Stimulated activated CD8-positive, alpha-beta memory T cell treated with anti-CD3 and anti-CD28 coated beads, Interleukin-15, amount 100 ng/mL, for 1 hour (primary cell): Measurements from ENCODE around the gene MBD5.
"Not testable (repeated sequence)": the region's sequence is repeated elsewhere in the genome, so short reads cannot be mapped to it uniquely, and the experiment has no call there.

ENCODE experiments used
- DNase-seq: peaks from one replicate; pipeline ENCODE4 v3.0.0-alpha.2; 2020; ENCODE audit warnings: low read depth

MBD5 gene

DNA sequence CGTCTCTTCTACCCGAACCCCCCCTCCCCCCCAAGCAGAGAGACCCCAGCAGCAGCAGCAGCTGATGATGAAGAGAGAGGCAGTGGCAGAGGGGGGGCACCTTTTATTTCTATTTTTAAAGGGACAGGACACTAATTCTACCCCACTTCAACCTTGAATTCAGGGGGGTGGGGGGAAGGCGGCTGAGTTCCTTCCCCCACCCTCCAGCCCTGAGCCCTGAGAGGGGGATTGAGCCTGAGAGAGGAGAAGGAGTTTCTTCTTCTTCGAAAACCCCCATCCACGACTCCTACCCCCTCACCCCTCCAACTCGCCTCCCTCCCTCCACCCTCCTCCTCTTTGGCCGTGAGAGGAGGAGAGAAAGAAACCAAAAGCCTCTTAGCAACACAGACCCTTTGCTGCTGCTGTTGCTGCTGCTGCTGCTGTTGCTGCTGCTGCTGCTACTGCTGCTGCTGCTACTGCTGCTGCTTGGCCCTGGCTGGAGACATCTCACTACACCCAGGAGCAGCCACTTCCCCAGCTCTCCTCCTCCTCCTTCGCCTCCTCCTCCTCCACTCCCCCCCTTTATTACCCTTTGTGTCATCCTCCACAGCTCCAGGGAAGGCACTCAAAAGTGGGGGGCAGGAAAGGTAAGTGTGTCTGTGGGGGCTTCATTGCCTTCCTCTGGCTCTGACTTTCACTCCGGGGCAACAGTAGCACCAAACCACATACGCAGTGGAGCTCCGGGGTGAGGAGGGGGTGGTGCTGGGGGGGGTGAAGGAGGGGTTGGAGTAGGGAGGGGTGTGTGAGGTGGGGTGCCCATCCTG, at the start of gene MBD5:
Gene MBD5 (plus strand): TSS at position 33 of the 803 bp plus-strand sequence.
- DNase-seq: peak; percentile 30

DNA sequence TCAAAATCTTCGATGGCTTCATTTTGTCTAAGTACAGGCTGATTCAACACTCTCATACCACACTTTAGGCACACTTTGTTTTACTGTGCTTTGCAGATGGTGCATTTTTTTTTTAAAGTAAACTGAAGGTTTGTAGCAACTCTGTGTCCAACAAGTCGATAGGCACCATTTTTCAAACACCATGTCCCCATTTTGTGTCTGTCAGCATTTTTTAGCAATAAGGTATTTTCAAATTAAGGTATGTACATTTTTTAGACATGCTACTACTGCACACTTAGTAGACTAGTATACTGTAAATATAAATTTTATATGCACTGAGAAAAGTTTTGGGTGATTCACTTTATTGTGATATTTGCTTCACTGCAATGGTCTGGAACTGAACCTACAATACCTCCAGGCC, 44.8 kb upstream of the MBD5 start:
- DNase-seq: no peak

DNA sequence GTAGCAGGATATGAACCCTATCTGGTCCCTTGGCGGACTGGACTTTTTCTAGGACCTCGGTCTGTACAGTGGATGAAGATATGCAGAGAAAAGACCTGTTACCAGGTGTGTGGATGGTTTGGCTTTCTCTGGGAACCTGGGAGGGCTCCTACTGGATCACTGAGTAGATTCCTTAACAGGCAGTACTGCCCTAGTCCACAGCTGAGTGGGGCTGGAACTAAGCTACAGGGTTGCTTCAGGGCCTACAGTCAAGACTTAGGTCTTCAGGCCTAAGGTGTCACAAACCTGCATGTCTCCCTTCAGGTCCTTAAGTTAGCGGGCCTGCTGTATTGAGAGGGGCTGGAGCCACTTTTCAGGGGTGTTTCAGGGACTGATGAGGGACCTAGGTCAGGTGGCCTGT, 43.2 kb upstream of the MBD5 start:
- DNase-seq: no peak

DNA sequence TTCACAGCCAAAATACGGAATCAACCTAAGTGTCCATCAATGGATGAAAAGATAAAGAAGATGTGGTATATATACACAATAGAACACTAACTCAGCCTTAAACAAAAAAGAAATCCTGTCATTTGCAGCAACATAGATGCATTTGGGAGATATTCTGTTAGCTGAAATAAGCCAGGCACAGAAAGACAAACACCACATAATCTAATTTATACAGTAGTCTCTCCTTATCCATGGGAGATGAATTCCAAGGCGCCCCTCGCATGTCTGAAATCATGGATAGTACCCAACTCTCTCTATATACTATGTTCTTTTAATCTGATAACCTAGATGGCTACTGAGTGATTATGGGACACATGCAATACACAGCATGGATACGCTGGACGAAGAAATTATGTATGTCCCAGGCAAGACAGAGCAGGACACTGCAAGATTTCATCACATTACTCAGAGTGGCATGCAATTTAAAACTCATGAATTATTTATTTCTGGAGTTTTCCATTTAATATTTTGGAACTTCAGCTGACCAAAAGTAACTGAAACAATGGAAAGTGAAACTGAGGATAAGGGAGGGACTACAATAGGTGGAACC, 39.9 kb upstream of the MBD5 start:
- DNase-seq: no peak

DNA sequence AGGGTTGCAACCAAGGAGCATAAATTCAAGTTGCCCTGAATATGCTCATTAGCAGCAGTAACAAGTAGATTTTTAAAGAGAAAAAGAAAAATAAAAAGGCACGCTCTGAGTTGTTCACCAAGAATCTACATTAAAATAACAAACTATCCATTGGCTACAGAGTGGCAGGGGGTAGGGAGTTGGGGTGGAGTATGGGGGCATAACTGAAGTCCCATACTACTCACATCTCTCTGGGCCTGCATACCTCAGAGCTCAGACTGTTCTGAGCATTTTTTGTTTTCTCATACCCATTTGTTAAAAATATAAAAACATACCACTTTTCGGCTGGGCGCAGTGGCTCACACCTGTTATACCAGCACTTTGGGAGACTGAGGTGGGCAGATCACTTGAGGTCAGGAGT, 31.8 kb upstream of the MBD5 start:
- DNase-seq: no peak

DNA sequence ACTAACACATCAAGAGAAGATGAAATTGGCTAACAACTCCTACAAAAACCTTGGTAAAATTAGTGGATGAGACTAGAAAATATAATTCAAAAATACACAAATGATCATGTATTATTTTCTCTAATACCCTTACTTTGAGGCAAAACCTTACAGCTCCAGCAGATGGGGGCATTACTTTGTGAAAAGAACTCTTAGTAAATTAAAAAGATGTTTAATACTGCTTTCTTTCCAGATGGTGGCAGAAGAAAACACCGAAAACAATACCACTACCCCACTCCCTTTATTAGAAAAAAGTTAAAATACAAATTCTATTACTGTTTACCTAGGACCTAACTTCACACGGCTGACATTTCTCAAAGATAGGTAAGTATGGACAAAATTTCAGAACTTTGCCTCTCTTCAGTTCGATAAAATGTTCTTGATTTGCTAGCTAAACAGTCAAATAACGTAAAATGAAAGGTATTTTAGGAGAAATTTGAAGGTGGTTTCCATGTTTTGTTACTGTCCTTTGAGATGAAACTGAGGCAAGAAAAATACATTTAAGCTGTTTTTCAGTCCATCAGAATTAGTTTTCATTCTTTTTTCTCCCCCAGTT, 31.0 kb upstream of the MBD5 start:
- DNase-seq: no peak

DNA sequence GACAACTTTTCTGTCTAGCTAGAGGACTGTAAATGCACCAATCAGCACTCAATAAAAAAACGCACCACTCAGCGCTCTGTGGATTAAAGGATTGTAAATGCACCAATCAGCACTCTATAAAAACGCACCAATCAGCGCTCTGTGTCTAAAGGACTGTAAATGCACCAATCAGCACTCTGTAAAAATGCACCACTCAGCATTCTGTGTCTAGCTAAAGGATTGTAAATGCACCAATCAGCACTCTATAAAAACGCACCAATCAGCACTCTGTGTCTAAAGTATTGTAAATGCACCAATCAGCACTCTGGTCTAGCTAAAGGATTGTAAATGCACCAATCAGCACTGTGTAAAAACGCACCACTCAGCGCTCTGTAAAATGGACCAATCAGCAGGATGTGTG, 25.9 kb upstream of the MBD5 start:
- DNase-seq: not testable (repeated sequence)

DNA sequence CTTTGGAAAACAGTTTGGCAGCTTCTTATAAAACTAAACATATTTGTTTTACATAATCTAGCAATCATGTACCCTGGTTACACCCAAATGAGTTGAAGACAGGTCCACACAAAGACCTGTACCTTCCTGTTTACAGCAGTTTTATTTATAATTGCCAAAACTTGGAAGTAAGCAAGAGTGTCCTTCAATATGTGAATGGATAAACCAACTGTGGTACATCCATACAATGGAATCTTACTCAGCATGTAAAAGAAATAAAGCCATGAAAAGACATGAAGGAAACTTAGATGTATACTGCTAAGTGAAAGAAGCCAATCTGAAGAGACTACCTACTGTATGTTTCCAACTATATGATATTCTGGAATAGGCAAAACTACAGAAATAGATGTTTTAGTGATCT, 24.1 kb upstream of the MBD5 start:
- DNase-seq: no peak

DNA sequence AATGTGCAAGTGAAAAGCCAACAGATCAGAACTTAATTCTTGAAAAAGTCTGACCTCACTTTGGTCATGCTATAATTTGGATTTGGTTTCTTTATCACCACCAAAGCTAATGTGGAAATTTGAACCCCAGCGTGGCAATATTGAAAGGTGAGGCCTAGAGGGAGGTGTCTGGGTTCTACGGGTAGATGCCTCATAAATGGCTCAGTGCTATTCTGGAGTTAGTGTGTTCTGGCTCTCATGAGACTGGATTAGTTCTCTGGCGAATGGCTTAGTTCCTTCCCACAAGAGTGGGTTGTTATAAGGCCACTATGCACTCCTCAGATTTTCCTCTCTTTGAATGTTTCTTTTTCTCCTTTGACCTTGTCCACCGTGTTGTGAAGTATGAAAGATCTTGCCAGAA, 22.7 kb upstream of the MBD5 start:
- no peak for DNase-seq

DNA sequence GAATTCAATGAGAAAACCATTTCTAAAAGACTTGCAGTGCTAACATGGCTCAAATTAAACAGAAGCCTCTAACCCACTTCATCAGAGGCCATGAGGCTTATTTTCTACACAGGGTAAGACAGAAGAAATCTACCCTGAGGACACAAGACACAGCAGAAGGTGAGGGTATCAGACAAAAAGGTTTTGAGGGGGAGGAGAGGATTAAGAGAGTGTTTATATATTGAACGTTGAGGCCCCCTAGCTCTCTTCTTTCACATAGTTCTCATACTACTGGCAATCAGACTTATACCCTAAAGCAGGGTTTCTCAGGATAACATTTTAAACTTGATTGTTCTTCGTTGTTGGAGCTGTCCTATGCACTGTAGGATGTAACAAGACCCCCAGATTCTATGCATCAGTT, 21.8 kb upstream of the MBD5 start:
- DNase-seq: no peak

DNA sequence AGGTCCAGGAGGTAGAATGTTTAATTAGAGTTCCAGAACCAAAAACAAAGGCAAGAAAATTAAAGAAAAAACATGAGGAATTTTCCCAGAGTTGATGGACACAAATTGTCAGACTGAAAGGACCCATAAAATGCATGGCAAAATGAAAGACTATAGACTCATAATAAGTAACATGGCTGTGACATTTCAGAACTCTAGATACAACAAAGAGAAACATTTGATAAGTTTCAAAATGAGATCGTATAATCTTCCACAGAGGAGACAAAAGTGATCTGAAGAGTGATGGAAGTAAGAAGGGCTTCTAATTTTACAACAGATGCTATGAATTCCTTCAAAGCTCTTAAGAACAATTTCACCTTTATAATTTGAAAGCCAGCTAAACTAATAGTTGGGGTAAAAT, 20.8 kb upstream of the MBD5 start:
- no peak for DNase-seq

DNA sequence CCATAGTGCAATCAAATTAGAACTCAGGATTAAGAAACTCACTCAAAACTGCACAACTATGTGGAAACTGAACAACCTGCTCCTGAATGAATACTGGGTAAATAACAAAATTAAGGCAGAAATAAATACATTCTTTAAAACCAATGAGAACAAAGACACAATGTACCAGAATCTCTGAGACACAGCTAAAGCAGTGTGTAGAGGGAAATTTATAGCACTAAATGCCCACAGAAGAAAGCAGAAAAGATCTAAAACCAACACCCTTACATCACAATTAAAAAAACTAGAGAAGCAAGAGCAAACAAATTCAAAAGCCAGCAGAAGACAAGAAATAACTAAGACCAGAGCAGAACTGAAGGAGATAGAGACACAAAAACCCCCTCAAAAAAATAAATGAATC, 18.5 kb upstream of the MBD5 start:
- DNase-seq: not testable (repeated sequence)

DNA sequence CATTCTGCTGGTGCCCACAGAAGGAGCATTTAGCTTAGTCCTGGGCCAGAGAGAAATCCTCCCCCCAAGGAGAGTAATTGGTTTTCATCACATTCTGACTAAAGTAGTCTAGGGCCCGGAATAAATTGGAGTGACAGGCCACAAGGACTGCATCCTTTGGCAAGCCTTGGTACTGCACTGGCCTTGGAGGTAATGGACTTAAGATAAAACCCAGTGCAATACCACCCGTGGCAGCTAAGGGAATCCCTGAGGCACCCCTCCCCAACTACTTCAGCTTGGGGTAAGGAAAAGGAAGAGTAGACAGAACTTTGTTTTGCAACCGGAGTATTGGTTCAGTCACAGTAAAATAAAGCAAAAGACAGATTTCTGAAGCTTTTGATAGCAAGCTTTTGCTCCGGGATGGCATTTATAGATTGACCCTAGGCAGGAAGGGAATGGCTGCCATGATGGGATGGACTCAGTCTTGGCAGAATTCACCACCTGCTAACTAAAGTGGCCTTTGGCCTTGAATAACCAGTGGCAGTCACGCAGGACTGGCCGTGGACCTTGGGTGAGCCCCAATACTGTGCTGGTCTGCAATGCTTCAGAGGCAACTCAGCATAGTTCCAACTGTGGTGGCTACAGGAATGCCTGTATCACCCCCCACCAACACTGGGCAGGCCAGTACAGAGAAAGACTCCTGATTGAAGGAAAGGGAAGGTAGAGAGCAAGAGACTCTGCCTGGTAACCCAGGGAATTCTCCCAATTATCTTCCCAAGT, 14.5 kb upstream of the MBD5 start:
- no peak for DNase-seq

DNA sequence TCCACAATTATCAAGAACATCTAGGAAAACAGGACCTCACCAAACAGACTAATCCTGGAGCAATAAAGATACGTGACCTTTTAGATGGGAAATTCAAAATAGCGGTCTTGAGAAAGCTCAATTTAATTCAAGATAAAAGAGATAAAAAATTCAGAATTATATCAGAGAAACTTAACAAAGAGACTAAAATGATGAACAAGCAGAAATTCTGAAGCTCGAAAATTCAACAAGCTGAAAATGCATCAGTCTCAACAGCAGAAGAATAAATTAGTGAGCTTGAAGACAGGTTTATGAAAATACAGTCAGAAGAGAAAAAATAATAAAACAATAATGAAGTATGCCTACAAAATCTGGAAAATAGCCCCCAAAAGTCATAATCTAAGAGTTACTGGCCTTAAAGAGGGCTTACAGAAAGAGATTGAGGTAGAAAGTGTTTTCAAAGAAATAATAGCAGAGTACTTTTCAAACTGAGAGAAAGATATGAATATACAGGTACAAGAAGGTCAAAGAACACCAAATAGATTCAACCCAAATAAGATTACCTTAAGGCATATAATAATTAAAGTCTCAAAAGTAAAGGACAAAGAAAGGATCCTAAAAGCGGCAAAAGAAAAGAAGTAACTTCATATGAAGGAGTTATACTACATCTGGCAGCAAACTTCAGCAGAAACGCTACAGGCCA, 13.5 kb upstream of the MBD5 start:
- DNase-seq: no peak

DNA sequence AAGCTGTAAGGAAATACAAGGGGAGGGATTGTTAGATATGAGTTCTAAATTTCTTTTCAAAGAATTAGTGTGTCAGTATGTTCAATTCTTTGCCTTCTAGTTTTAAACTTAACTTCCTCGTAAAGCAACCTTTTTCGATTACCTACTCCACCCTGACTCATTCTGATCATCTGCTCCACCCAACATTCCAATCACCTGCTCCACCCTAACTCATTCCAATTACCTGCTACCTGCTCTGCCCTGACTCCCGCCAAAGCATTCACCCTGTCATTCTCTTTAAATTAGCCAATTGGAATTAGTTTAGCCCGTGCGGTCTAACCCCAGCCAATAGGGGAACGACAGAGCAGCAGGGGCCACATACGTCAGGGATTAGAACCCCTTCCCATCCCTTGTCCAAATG, 12.5 kb upstream of the MBD5 start:
- not testable (repeated sequence) for DNase-seq

DNA sequence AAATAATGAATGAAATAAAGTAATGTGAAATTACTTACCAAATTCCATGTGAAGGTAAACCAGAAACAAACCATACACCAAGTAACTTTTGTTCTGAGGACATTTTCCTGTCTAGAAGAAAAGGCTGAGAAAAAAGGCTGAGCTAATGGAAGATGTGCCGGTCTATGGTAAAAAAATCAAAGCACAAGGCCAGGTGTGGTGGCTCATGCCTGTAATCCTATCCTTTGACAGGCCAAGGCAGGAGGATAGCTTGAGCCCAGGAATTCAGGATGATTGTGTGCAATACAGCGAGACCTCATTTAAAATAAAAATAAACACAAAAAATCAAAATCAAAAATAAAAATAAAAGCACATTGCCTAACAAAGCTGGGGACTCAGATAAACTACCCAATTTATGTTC, 7.0 kb upstream of the MBD5 start:
- no peak for DNase-seq

DNA sequence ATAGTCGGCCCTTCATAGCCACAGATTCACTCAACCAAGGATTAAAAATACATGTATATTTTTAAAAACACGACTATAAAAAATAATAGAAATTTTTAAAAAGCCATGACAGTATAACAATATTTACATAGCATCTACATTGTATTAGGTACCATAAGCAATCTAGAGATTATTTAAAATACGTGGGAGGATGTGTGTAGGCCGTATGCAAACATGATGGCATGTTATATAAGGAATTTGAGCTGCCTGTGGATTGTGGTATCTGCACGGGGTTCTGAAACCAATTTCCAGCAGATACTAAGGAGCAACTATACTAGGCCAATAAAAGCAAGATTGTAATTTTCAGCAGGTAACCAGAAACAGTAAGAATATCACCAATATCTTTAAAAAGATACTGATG, 6.3 kb upstream of the MBD5 start:
- DNase-seq: no peak

DNA sequence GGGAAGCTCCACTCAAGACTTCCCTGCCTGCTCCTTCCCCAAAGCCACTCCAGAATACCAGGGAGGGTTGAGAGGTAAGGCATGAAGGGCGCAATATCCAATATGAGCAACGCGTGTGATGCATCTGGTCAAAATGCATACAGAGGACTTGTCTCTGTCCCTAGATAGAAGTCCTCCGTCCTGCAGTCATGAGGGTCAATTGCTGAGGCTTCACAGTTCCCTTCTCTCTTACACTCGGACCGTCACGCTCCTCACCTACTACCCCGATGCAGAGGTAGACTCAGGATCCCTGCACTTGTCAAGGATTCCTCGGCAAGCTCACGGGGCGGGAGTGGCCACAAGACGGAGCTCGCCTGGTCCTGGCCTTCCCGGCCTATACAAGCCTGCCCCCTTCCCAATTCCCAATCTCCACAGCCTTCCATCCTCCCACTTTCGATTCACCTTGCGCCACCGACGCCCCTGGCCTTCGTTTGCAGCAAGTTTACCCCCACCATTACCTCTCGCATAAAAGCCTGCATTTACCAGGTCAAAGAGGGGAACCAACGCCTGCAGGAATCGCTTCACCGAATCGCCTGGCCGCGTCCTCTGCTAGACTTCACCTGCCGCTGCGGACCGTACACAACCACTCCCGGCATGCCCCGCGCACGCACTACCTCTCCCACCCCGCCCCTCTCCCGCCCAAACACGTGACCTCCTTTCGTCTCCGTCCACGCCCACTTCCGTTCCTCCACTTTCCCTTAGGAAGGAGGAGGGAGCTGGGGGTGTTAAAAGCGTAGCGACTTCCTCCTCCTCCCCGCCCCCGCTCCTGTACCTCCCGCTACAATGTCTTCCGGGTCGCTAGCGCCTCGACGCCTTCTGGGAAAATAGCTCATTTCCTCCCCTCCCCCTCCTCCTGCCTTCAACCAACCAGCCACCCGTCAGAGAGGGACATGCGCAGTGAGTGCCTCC, 506 bp upstream of the MBD5 start, which contains the start of gene ORC4:
Gene ORC4 (minus strand): TSS at position 627 of the 948 bp plus-strand sequence. CDS start 44,779 bp downstream, outside the sequence.
- peak; percentile 96 for DNase-seq

DNA sequence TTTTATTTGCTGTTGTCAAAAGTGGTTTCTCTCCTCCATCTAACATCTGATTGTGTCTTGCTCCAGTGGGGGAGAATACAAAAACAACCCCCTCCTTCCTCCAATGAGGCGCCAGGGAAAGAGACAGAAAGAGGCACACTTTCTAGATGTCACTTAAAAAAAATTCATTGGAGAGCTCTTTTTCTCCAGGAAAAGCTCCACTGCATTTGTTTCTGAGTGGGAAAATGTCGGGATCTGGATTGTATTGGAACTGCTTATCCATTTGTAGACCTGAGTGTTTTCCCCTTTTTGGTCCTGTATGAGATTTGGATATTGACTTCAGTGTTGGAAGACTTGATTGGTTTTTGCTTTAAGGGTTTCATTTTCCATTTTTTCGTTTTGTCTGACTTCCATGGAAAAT, 995 bp downstream of the MBD5 start:
- DNase-seq: no peak

DNA sequence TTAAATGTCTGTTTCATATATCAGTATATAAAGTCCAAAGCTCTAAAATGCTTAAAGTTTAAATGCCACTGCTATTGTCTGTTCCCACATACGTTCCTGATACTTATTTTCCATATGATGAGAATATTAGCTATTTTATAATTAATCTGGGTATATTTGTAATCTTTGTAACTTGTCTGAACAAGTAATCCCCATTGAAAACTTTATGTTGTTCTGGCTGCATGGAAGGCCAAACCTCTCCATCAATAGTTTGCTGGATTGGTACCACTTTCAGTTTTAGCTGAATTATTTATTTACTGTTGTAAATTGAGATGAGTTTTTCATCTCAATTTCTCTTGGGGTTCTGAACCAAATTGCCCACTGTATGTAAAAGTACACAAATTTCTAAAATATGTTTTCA, 1.5 kb downstream of the MBD5 start:
- no peak for DNase-seq

DNA sequence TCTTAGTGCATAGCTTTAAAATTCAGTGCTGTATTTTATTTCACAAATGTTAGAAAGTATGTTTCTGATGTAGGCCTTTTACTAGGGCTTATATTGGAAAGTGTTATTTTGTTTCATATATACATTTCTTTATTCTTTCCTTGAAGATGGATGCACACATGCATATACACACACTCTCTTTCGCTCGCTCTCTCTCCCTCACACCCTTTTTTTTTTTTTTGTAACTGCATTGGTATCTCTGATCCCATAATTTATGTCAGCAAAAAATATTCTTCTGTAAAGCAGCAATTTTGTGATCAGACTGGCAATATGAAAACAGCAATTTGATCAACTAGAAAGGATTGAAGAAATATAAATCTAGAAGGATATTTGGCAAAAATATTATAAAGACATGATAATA, 2.0 kb downstream of the MBD5 start:
- DNase-seq: no peak
